Endothelial cell (in vitro differentiated cells): ENCODE results near the gene CHD6. TPM values are rescaled to one million over a fixed set of nuclear protein-coding genes. Genes with fewer than 3 reads are reported as not detected.
A peak's percentile ranks its signal among the peaks of the same experiment; 100 is the strongest.

Experiments
- DNase-seq: peaks from one replicate; pipeline ENCODE4 v3.0.0; 2021; ENCODE audit warnings: low spot score
- H3K27ac Mint-ChIP-seq: one replicate; pipeline ENCODE4 v1.8.0; 2021; ENCODE audit warnings: mixed read lengths, inconsistent platforms; ENCODE audit not compliant: unreplicated experiment
- H3K27me3 Mint-ChIP-seq: one replicate; pipeline ENCODE4 v1.8.0; 2021; ENCODE audit warnings: mild to moderate bottlenecking, moderate library complexity, mixed read lengths, inconsistent platforms; ENCODE audit not compliant: unreplicated experiment
- H3K36me3 Mint-ChIP-seq: one replicate; pipeline ENCODE4 v1.8.0; 2021; ENCODE audit warnings: mild to moderate bottlenecking, low read depth, mixed read lengths, inconsistent platforms; ENCODE audit not compliant: unreplicated experiment
- H3K4me1 Mint-ChIP-seq: one replicate; pipeline ENCODE4 v1.8.0; 2021; ENCODE audit warnings: mild to moderate bottlenecking, mixed read lengths, inconsistent platforms; ENCODE audit not compliant: unreplicated experiment
- H3K4me3 Mint-ChIP-seq: one replicate; pipeline ENCODE4 v1.8.0; 2021; ENCODE audit warnings: mild to moderate bottlenecking, mixed read lengths, inconsistent platforms; ENCODE audit not compliant: unreplicated experiment
- H3K9me3 Mint-ChIP-seq: one replicate; pipeline ENCODE4 v1.8.0; 2021; ENCODE audit warnings: mixed read lengths, inconsistent platforms; ENCODE audit not compliant: unreplicated experiment
- total RNA-seq: library from RNA; stranded (reverse); fragmentation: NEBNext Ultra II Directional; extraction: Animal tissue kit (Norgen Biotek cat#: 25700); gene quantifications from one replicate; pipeline ENCODE4 v1.2.1, GENCODE V29; 2021; ENCODE audit not compliant: unreplicated experiment
- TF ChIP-seq, protein P1 (sequence below): fragments of 200-600 bp; sonication (generic); IDR thresholded peaks from one replicate; pipeline ENCODE4 v1.5.0; 2021; ENCODE audit warnings: antibody characterized with exemption; ENCODE audit not compliant: unreplicated experiment

CHD6 gene
- total RNA-seq, 1 donor from 2014 or later, result 71.8 TPM

GRCh38 chr20:41467690-41468089, 150.5 kb downstream of the CHD6 start:
- peak overlapping the region; percentile 8 for H3K27ac Mint-ChIP-seq
- no peak for DNase-seq
- TF ChIP-seq, protein P1, sequence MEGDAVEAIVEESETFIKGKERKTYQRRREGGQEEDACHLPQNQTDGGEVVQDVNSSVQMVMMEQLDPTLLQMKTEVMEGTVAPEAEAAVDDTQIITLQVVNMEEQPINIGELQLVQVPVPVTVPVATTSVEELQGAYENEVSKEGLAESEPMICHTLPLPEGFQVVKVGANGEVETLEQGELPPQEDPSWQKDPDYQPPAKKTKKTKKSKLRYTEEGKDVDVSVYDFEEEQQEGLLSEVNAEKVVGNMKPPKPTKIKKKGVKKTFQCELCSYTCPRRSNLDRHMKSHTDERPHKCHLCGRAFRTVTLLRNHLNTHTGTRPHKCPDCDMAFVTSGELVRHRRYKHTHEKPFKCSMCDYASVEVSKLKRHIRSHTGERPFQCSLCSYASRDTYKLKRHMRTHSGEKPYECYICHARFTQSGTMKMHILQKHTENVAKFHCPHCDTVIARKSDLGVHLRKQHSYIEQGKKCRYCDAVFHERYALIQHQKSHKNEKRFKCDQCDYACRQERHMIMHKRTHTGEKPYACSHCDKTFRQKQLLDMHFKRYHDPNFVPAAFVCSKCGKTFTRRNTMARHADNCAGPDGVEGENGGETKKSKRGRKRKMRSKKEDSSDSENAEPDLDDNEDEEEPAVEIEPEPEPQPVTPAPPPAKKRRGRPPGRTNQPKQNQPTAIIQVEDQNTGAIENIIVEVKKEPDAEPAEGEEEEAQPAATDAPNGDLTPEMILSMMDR, result no peak
- no peaks in the 10 kb centered on the region for H3K9me3 Mint-ChIP-seq
- H3K27me3 Mint-ChIP-seq, result no peaks in the 10 kb centered on the region
- no peak overlapping the region for H3K4me3 Mint-ChIP-seq
- peaks cover 2% of the 10 kb centered on the region for H3K4me1 Mint-ChIP-seq
- H3K36me3 Mint-ChIP-seq, result peaks cover 44% of the 10 kb centered on the region

- Mint-ChIP-seq H3K4me3 (peak overlapping the region; percentile 12), H3K4me1 (peaks cover 2% of the 10 kb centered on the region), H3K9me3 (no peaks in the 10 kb centered on the region), H3K27ac (no peak overlapping the region), H3K36me3 (peaks cover 47% of the 10 kb centered on the region), H3K27me3 (no peaks in the 10 kb centered on the region)
- TF ChIP-seq, protein P1, result no peak
- DNase-seq, result no peak
Observed at GRCh38 chr20:41467220-41467619, 151.0 kb downstream of the CHD6 start.

DNA sequence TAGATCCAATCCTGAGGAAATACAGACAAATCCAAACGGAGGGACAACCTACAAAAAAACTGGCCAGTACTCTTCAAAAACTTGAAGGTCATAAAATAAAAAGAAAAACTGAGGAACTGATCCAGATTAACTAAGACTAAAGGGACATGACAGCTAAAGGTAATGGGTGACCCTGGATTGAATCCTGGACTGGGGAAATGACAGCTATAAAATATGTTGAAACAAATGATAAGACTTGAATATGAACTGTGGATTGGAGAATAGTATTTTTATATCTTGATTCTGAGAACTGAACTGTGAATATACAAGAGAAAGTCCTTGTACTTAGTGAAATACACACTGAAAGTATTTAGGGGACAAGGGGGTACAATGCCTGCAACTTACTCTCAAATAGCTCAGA, 154.6 kb downstream of the CHD6 start:
- DNase-seq, result no peak
- Mint-ChIP-seq H3K4me1 (no peaks in the 10 kb centered on the region), H3K27ac (no peak overlapping the region), H3K4me3 (no peak overlapping the region), H3K27me3 (peaks cover 2% of the 10 kb centered on the region), H3K9me3 (no peaks in the 10 kb centered on the region), H3K36me3 (peaks cover 52% of the 10 kb centered on the region)
- TF ChIP-seq, protein P1, result no peak

GRCh38 chr20:41462372-41463161, 155.6 kb downstream of the CHD6 start:
- H3K27ac Mint-ChIP-seq, result no peak overlapping the region
- H3K36me3 Mint-ChIP-seq, result peaks cover 46% of the 10 kb centered on the region
- TF ChIP-seq, protein P1, result no peak
- no peaks in the 10 kb centered on the region for H3K9me3 Mint-ChIP-seq
- H3K27me3 Mint-ChIP-seq, result peaks cover 2% of the 10 kb centered on the region
- no peaks in the 10 kb centered on the region for H3K4me1 Mint-ChIP-seq
- DNase-seq, result no peak
- no peak overlapping the region for H3K4me3 Mint-ChIP-seq

DNA sequence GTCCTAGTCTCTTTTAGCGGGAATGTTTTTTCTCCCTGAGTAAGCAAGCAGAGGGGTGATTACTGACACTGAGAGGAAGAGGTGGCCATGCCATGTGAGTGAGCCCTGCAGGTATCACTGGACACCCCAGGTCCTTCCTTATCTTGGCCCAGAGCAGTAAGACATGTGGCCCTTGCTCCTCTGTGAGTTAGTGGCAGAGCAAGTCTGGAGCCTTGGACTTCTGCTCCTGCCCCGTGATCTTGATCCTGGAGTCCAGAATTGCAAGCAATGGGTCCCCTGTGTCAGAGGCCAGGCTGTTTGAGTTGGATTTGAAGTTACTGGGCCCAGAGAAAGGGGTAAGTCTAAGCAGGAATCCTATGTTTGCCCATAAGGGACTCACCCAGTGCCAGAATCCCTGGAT, 159.4 kb downstream of the CHD6 start:
- no peak for DNase-seq
- Mint-ChIP-seq H3K4me1 (peaks cover 12% of the 10 kb centered on the region), H3K27me3 (peaks cover 2% of the 10 kb centered on the region), H3K4me3 (no peak overlapping the region), H3K27ac (no peak overlapping the region), H3K36me3 (peaks cover 48% of the 10 kb centered on the region), H3K9me3 (no peaks in the 10 kb centered on the region)
- TF ChIP-seq, protein P1, result no peak
